Activated T-cell treated with anti-CD3 and anti-CD28 coated beads, Interleukin-2, amount 50 U/mL, for 24 hours (primary cell): ENCODE results near the gene CARS2.
A peak's percentile ranks its signal among the peaks of the same experiment; 100 is the strongest.
"Not testable (repeated sequence)": the region's sequence is repeated elsewhere in the genome, so short reads cannot be mapped to it uniquely, and the experiment has no call there.

Experiments used
- DNase-seq: peaks from one replicate; pipeline ENCODE4 v3.0.0-alpha.2; 2020
- H3K27ac Mint-ChIP-seq: 2 replicates; pipeline ENCODE4 v1.8.0; 2020; ENCODE audit warnings: mild to moderate bottlenecking, mixed read lengths
- H3K27me3 Mint-ChIP-seq: 2 replicates; pipeline ENCODE4 v1.8.0; 2020; ENCODE audit warnings: mixed read lengths
- H3K36me3 Mint-ChIP-seq: 2 replicates; pipeline ENCODE4 v1.8.0; 2020; ENCODE audit warnings: low read depth, mixed read lengths
- H3K4me1 Mint-ChIP-seq: 2 replicates; pipeline ENCODE4 v1.8.0; 2020; ENCODE audit warnings: low read depth, mixed read lengths
- H3K4me3 Mint-ChIP-seq: 2 replicates; pipeline ENCODE4 v1.8.0; 2020; ENCODE audit warnings: mild to moderate bottlenecking, moderate library complexity, mixed read lengths
- H3K9me3 Mint-ChIP-seq: 2 replicates; pipeline ENCODE4 v1.8.0; 2020; ENCODE audit warnings: mixed read lengths

CARS2 gene

GRCh38 chr13:110636053-110636475 lies 69.9 kb downstream of the CARS2 start:
- H3K36me3 Mint-ChIP-seq, result peaks cover 89% of the 10 kb centered on the region
- no peak overlapping the region for H3K4me3 Mint-ChIP-seq
- DNase-seq, result no peak
- peaks cover 6% of the 10 kb centered on the region for H3K4me1 Mint-ChIP-seq
- no peaks in the 10 kb centered on the region for H3K9me3 Mint-ChIP-seq
- H3K27ac Mint-ChIP-seq, result no peak overlapping the region
- H3K27me3 Mint-ChIP-seq, result no peaks in the 10 kb centered on the region

GRCh38 chr13:110635405-110636002 lies 70.4 kb downstream of the CARS2 start:
- peaks cover 89% of the 10 kb centered on the region for H3K36me3 Mint-ChIP-seq
- H3K4me1 Mint-ChIP-seq, result peaks cover 11% of the 10 kb centered on the region
- no peaks in the 10 kb centered on the region for H3K27me3 Mint-ChIP-seq
- DNase-seq, result no peak
- no peaks in the 10 kb centered on the region for H3K9me3 Mint-ChIP-seq
- no peak overlapping the region for H3K4me3 Mint-ChIP-seq
- no peak overlapping the region for H3K27ac Mint-ChIP-seq

GRCh38 chr13:110634558-110634957 lies 71.4 kb downstream of the CARS2 start:
- Mint-ChIP-seq H3K36me3 (peaks cover 88% of the 10 kb centered on the region), H3K4me1 (peaks cover 18% of the 10 kb centered on the region), H3K9me3 (no peaks in the 10 kb centered on the region), H3K27ac (peak overlapping the region; percentile 66), H3K27me3 (no peaks in the 10 kb centered on the region), H3K4me3 (no peak overlapping the region)
- no peak for DNase-seq

GRCh38 chr13:110633776-110634175 lies 72.1 kb downstream of the CARS2 start:
- Mint-ChIP-seq H3K27me3 (no peaks in the 10 kb centered on the region), H3K27ac (peak overlapping the region; percentile 28), H3K4me1 (peaks cover 25% of the 10 kb centered on the region), H3K4me3 (no peak overlapping the region), H3K9me3 (no peaks in the 10 kb centered on the region), H3K36me3 (peaks cover 88% of the 10 kb centered on the region)
- DNase-seq, result no peak

GRCh38 chr13:110632255-110632654 lies 73.7 kb downstream of the CARS2 start:
- Mint-ChIP-seq H3K36me3 (peaks cover 88% of the 10 kb centered on the region), H3K4me1 (peaks cover 37% of the 10 kb centered on the region), H3K27ac (peak overlapping the region; percentile 72)
- DNase-seq, H3K9me3 Mint-ChIP-seq, H3K4me3 Mint-ChIP-seq, H3K27me3 Mint-ChIP-seq: not testable (repeated sequence)

- Mint-ChIP-seq H3K27me3 (no peaks in the 10 kb centered on the region), H3K27ac (no peak overlapping the region), H3K9me3 (no peaks in the 10 kb centered on the region), H3K36me3 (peaks cover 83% of the 10 kb centered on the region), H3K4me1 (peaks cover 46% of the 10 kb centered on the region), H3K4me3 (no peak overlapping the region)
- DNase-seq, result no peak
These were observed 75.3 kb downstream of the CARS2 start for GRCh38 chr13:110630566-110631119.

GRCh38 chr13:110629735-110630134 lies 76.2 kb downstream of the CARS2 start:
- Mint-ChIP-seq H3K4me1 (peaks cover 47% of the 10 kb centered on the region), H3K27me3 (no peaks in the 10 kb centered on the region), H3K9me3 (no peaks in the 10 kb centered on the region), H3K36me3 (peaks cover 83% of the 10 kb centered on the region), H3K4me3 (no peak overlapping the region), H3K27ac (peak overlapping the region; percentile 26)
- no peak for DNase-seq

- Mint-ChIP-seq H3K4me1 (peaks cover 47% of the 10 kb centered on the region), H3K27me3 (no peaks in the 10 kb centered on the region), H3K27ac (peak overlapping the region; percentile 13), H3K36me3 (peaks cover 80% of the 10 kb centered on the region), H3K9me3 (no peaks in the 10 kb centered on the region), H3K4me3 (no peak overlapping the region)
- no peak for DNase-seq
These were observed 76.8 kb downstream of the CARS2 start for GRCh38 chr13:110628952-110629701.

- Mint-ChIP-seq H3K36me3 (peaks cover 78% of the 10 kb centered on the region), H3K27me3 (no peaks in the 10 kb centered on the region), H3K27ac (no peak overlapping the region), H3K4me3 (no peak overlapping the region), H3K4me1 (peaks cover 47% of the 10 kb centered on the region), H3K9me3 (no peaks in the 10 kb centered on the region)
- no peak for DNase-seq
These were observed 77.5 kb downstream of the CARS2 start for GRCh38 chr13:110628477-110628793.

- Mint-ChIP-seq H3K4me3 (no peak overlapping the region), H3K4me1 (peaks cover 47% of the 10 kb centered on the region), H3K27me3 (no peaks in the 10 kb centered on the region), H3K9me3 (no peaks in the 10 kb centered on the region), H3K27ac (peak overlapping the region; percentile 31), H3K36me3 (peaks cover 82% of the 10 kb centered on the region)
- DNase-seq, result no peak
These were observed 78.0 kb downstream of the CARS2 start for GRCh38 chr13:110627761-110628476.

- Mint-ChIP-seq H3K4me1 (peaks cover 49% of the 10 kb centered on the region), H3K36me3 (peaks cover 86% of the 10 kb centered on the region), H3K9me3 (no peaks in the 10 kb centered on the region), H3K27me3 (no peaks in the 10 kb centered on the region), H3K27ac (no peak overlapping the region), H3K4me3 (no peak overlapping the region)
- no peak for DNase-seq
These were observed 78.6 kb downstream of the CARS2 start for GRCh38 chr13:110627351-110627750.

GRCh38 chr13:110626521-110626920 lies 79.4 kb downstream of the CARS2 start:
- Mint-ChIP-seq H3K4me1 (peaks cover 53% of the 10 kb centered on the region), H3K9me3 (no peaks in the 10 kb centered on the region), H3K27ac (peak overlapping the region; percentile 39), H3K4me3 (no peak overlapping the region), H3K27me3 (no peaks in the 10 kb centered on the region), H3K36me3 (peaks cover 86% of the 10 kb centered on the region)
- DNase-seq, result no peak

- Mint-ChIP-seq H3K27ac (no peak overlapping the region), H3K36me3 (peaks cover 79% of the 10 kb centered on the region), H3K4me3 (no peak overlapping the region), H3K27me3 (no peaks in the 10 kb centered on the region), H3K9me3 (no peaks in the 10 kb centered on the region), H3K4me1 (peaks cover 50% of the 10 kb centered on the region)
- no peak for DNase-seq
These were observed 80.1 kb downstream of the CARS2 start for GRCh38 chr13:110625771-110626321.
